Endodermal cell (in vitro differentiated cells): ENCODE results near the gene CACNG6. TPM values are rescaled to one million over a fixed set of nuclear protein-coding genes. Genes with fewer than 3 reads are reported as not detected.

Experiments used
- DNase-seq: peaks from one replicate; pipeline ENCODE4 v3.0.0-alpha.2; 2017
- H3K27ac ChIP-seq: 2 replicates; pipeline ENCODE4 v1.5.1; 2013; ENCODE audit warnings: mild to moderate bottlenecking, low read depth, low read length, moderate library complexity
- H3K27me3 ChIP-seq: 2 replicates; pipeline ENCODE4 v1.6.1; 2013; ENCODE audit warnings: mild to moderate bottlenecking, low read length, moderate library complexity; ENCODE audit not compliant: insufficient read depth, control insufficient read depth, poor library complexity, severe bottlenecking
- H3K36me3 ChIP-seq: 2 replicates; pipeline ENCODE4 v1.7.0; 2013; ENCODE audit warnings: mild to moderate bottlenecking, low read length, moderate library complexity; ENCODE audit not compliant: control insufficient read depth, insufficient read depth
- H3K4me1 ChIP-seq: one replicate; pipeline ENCODE4 v1.7.0; 2013; ENCODE audit warnings: low read length; ENCODE audit not compliant: control insufficient read depth, insufficient read depth
- H3K4me3 ChIP-seq: 2 replicates; pipeline ENCODE4 v1.5.1; 2013; ENCODE audit warnings: mild to moderate bottlenecking, low read length, moderate library complexity
- H3K9ac ChIP-seq: 2 replicates; pipeline ENCODE4 v1.6.1; 2013; ENCODE audit warnings: mild to moderate bottlenecking, low read length, moderate library complexity; ENCODE audit not compliant: poor library complexity, severe bottlenecking; ENCODE audit errors: extremely low read depth
- H3K9me3 ChIP-seq: 2 replicates; pipeline ENCODE4 v1.6.1; 2013; ENCODE audit warnings: mild to moderate bottlenecking, low read length, moderate library complexity; ENCODE audit not compliant: control insufficient read depth
- H3K27ac Mint-ChIP-seq: 2 replicates; pipeline ENCODE4 v1.8.0; 2020; ENCODE audit warnings: mixed read lengths
- H3K27me3 Mint-ChIP-seq: 2 replicates; pipeline ENCODE4 v1.8.0; 2021; ENCODE audit warnings: mild to moderate bottlenecking, mixed read lengths; ENCODE audit not compliant: insufficient read depth
- H3K36me3 Mint-ChIP-seq: 2 replicates; pipeline ENCODE4 v1.8.0; 2020; ENCODE audit warnings: low read depth, mixed read lengths
- H3K4me1 Mint-ChIP-seq: 2 replicates; pipeline ENCODE4 v1.8.0; 2020; ENCODE audit warnings: mixed read lengths
- H3K4me3 Mint-ChIP-seq: 2 replicates; pipeline ENCODE4 v1.8.0; 2020; ENCODE audit warnings: mild to moderate bottlenecking, moderate library complexity, mixed read lengths
- H3K9me3 Mint-ChIP-seq: 2 replicates; pipeline ENCODE4 v1.8.0; 2020; ENCODE audit warnings: mild to moderate bottlenecking, mixed read lengths
- WGBS, 2 experiments: methylation state at CpG; one replicate each; pipeline versions ENCODE4 v1.1.5 to v1.1.7; 2013; ENCODE audit warnings: missing lambda C conversion rate in 2 of 2, mixed read lengths in 1 of 2; ENCODE audit not compliant: insufficient coverage in 1 of 2, insufficient read length in 1 of 2; 5-methylcytosine and 5-hydroxymethylcytosine counted together
- total RNA-seq, 2 donors: library from RNA; stranded (reverse); fragmentation: NEBNext Ultra II Directional in 1 of 2; extraction: Animal tissue kit (Norgen Biotek cat#: 25700) in 1 of 2; gene quantifications; 2 replicates in 1 of 2; 3 replicates in 1 of 2; pipeline ENCODE4 v1.2.1, GENCODE V29; 2021
- TF ChIP-seq, protein P1 (sequence below): fragments of 200-600 bp; sonication (generic); conservative IDR thresholded peaks from 2 replicates; pipeline ENCODE4 v1.5.0; 2021; ENCODE audit warnings: antibody characterized with exemption, mild to moderate bottlenecking

Gene CACNG6
- total RNA-seq, 2 donors from 2014 or later, result 0.92 to 1.8 TPM

- DNase-seq, result no peak
- WGBS, 2 experiments, result 94 to 97% methylated on average over 11 of the region's 11 CpGs
Observed at GRCh38 chr19:53965091-53965490, 26.3 kb upstream of the CACNG6 start.

DNA sequence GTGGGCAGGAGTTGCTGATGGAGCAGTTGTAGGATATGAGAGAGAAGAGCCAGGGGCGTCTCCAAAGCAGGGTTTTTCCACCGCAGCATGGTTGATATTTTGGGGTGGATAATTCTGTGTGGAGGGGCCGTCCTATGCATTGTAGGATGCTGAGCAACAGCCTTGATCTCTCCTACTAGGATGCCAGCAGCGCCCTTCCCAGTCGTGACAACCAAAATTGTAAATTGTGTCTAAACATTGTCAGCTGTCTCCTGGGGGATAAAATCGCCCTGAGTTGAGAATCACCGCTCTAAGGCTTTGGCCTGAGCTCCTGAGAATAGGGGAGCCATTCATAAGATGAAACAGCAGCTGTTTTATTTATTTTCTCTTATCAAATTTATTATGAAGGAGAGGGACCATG lies 24.5 kb upstream of the CACNG6 start:
- Histone ChIP-seq H3K9ac (no peak overlapping the region), H3K27me3 (peaks cover 32% of the 10 kb centered on the region), H3K4me1 (no peaks in the 10 kb centered on the region), H3K36me3 (no peaks in the 10 kb centered on the region), H3K9me3 (no peaks in the 10 kb centered on the region), H3K27ac (no peak overlapping the region), H3K4me3 (no peak overlapping the region)
- 90 to 100% methylated on average over 2 to 7 of the region's 7 CpGs for WGBS, 2 experiments
- no peaks in the 10 kb centered on the region for H3K36me3 Mint-ChIP-seq
- TF ChIP-seq, protein P1, sequence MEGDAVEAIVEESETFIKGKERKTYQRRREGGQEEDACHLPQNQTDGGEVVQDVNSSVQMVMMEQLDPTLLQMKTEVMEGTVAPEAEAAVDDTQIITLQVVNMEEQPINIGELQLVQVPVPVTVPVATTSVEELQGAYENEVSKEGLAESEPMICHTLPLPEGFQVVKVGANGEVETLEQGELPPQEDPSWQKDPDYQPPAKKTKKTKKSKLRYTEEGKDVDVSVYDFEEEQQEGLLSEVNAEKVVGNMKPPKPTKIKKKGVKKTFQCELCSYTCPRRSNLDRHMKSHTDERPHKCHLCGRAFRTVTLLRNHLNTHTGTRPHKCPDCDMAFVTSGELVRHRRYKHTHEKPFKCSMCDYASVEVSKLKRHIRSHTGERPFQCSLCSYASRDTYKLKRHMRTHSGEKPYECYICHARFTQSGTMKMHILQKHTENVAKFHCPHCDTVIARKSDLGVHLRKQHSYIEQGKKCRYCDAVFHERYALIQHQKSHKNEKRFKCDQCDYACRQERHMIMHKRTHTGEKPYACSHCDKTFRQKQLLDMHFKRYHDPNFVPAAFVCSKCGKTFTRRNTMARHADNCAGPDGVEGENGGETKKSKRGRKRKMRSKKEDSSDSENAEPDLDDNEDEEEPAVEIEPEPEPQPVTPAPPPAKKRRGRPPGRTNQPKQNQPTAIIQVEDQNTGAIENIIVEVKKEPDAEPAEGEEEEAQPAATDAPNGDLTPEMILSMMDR, result no peak
- H3K4me1 Mint-ChIP-seq, result peaks cover 2% of the 10 kb centered on the region
- no peak overlapping the region for H3K4me3 Mint-ChIP-seq
- peaks cover 52% of the 10 kb centered on the region for H3K27me3 Mint-ChIP-seq
- no peak for DNase-seq
- H3K27ac Mint-ChIP-seq, result no peak overlapping the region
- no peaks in the 10 kb centered on the region for H3K9me3 Mint-ChIP-seq

More at GRCh38 chr19:53965091-53965490, 26.3 kb upstream of the CACNG6 start:
- H3K9me3 ChIP-seq, result no peaks in the 10 kb centered on the region
- Mint-ChIP-seq H3K9me3 (no peaks in the 10 kb centered on the region), H3K36me3 (no peaks in the 10 kb centered on the region), H3K4me3 (no peak overlapping the region), H3K27ac (no peak overlapping the region), H3K27me3 (peaks cover 71% of the 10 kb centered on the region), H3K4me1 (peaks cover 12% of the 10 kb centered on the region)
- H3K36me3 ChIP-seq, result no peaks in the 10 kb centered on the region
- no peak overlapping the region for H3K9ac ChIP-seq
- no peak overlapping the region for H3K27ac ChIP-seq
- no peak overlapping the region for H3K4me3 ChIP-seq
- TF ChIP-seq, protein P1, result no peak
- H3K27me3 ChIP-seq, result peaks cover 50% of the 10 kb centered on the region
- no peaks in the 10 kb centered on the region for H3K4me1 ChIP-seq

- no peaks in the 10 kb centered on the region for H3K4me1 Mint-ChIP-seq
- H3K4me3 Mint-ChIP-seq, result no peak overlapping the region
- H3K9me3 ChIP-seq, result no peaks in the 10 kb centered on the region
- no peak overlapping the region for H3K4me3 ChIP-seq
- peaks cover 12% of the 10 kb centered on the region for H3K27me3 ChIP-seq
- H3K9me3 Mint-ChIP-seq, result no peaks in the 10 kb centered on the region
- H3K9ac ChIP-seq, result no peak overlapping the region
- no peaks in the 10 kb centered on the region for H3K36me3 ChIP-seq
- no peaks in the 10 kb centered on the region for H3K36me3 Mint-ChIP-seq
- H3K27ac ChIP-seq, result no peak overlapping the region
- H3K4me1 ChIP-seq, result no peaks in the 10 kb centered on the region
- peaks cover 50% of the 10 kb centered on the region for H3K27me3 Mint-ChIP-seq
- TF ChIP-seq, protein P1, result no peak
- no peak for DNase-seq
- no peak overlapping the region for H3K27ac Mint-ChIP-seq
- WGBS, 2 experiments, result 94 to 100% methylated on average over 4 to 6 of the region's 6 CpGs
Observed at GRCh38 chr19:53969366-53969765, 22.1 kb upstream of the CACNG6 start.
